Kidney epithelial cell (primary cell): ENCODE results near the gene PTBP3. TPM values are rescaled to one million over a fixed set of nuclear protein-coding genes. Genes with fewer than 3 reads are reported as not detected.

Source experiments
- DNase-seq: peaks from one replicate; pipeline ENCODE4 v3.0.0-alpha.2; 2010; ENCODE audit warnings: low read depth
- H3K27me3 ChIP-seq: 2 replicates; pipeline ENCODE4 v1.6.0; 2011; ENCODE audit warnings: low read length; ENCODE audit not compliant: control insufficient read depth, insufficient read depth
- H3K36me3 ChIP-seq: 2 replicates; pipeline ENCODE4 v1.5.1; 2011; ENCODE audit warnings: low read length; ENCODE audit not compliant: control insufficient read depth, insufficient read depth
- H3K4me3 ChIP-seq: 2 replicates; pipeline ENCODE4 v1.5.1; 2011; ENCODE audit warnings: low read depth, mild to moderate bottlenecking, control low read depth, low read length
- CTCF ChIP-seq: IDR thresholded peaks from 2 replicates; pipeline ENCODE4 v1.5.1; 2011; ENCODE audit warnings: mild to moderate bottlenecking, moderate library complexity, low read length, control low read depth, inconsistent platforms; ENCODE audit not compliant: insufficient read depth, poor library complexity, severe bottlenecking
- total RNA-seq: library from RNA; depleted of rRNA; stranded (reverse); fragments of >200 nt; gene quantifications from 2 replicates; pipeline ENCODE4 v1.2.3, GENCODE V29; 2015

The PTBP3 gene
- total RNA-seq, 1 donor from 2014 or later, result 79.8 TPM

GRCh38 chr9:112262577-112262976 is 70.8 kb downstream of the PTBP3 start:
- DNase-seq, result no peak
- TF ChIP-seq CTCF, result no peak
- no peaks in the 10 kb centered on the region for H3K36me3 ChIP-seq
- no peaks in the 10 kb centered on the region for H3K27me3 ChIP-seq
- no peak overlapping the region for H3K4me3 ChIP-seq

GRCh38 chr9:112261133-112261532 is 72.3 kb downstream of the PTBP3 start:
- no peaks in the 10 kb centered on the region for H3K36me3 ChIP-seq

GRCh38 chr9:112258106-112258505 is 75.3 kb downstream of the PTBP3 start:
- Histone ChIP-seq H3K36me3 (no peaks in the 10 kb centered on the region), H3K4me3 (no peak overlapping the region), H3K27me3 (no peaks in the 10 kb centered on the region)
- TF ChIP-seq CTCF, result no peak
- DNase-seq, result no peak

More at GRCh38 chr9:112261133-112261532, 72.3 kb downstream of the PTBP3 start:
- DNase-seq, result no peak
- no peak for TF ChIP-seq CTCF
- Histone ChIP-seq H3K27me3 (no peaks in the 10 kb centered on the region), H3K4me3 (no peak overlapping the region)

GRCh38 chr9:112252194-112252593 is 81.2 kb downstream of the PTBP3 start:
- H3K36me3 ChIP-seq, result no peaks in the 10 kb centered on the region

GRCh38 chr9:112249277-112249676 is 84.1 kb downstream of the PTBP3 start:
- H3K27me3 ChIP-seq, result no peaks in the 10 kb centered on the region
- H3K4me3 ChIP-seq, result no peak overlapping the region
- no peaks in the 10 kb centered on the region for H3K36me3 ChIP-seq
- DNase-seq, result no peak
- TF ChIP-seq CTCF, result no peak

More at GRCh38 chr9:112252194-112252593, 81.2 kb downstream of the PTBP3 start:
- no peak for TF ChIP-seq CTCF
- Histone ChIP-seq H3K4me3 (no peak overlapping the region), H3K27me3 (no peaks in the 10 kb centered on the region)
- no peak for DNase-seq

- H3K36me3 ChIP-seq, result no peaks in the 10 kb centered on the region
- no peak for TF ChIP-seq CTCF
- H3K27me3 ChIP-seq, result no peaks in the 10 kb centered on the region
- no peak overlapping the region for H3K4me3 ChIP-seq
- DNase-seq, result no peak
Observed at GRCh38 chr9:112248722-112249121, 84.7 kb downstream of the PTBP3 start.
